ENCODE measurements around the gene DCTPP1. TPM values are rescaled to one million over a fixed set of nuclear protein-coding genes. Genes with fewer than 3 reads are reported as not detected.

Gene DCTPP1
- total and polyA plus RNA-seq, 2 of the 13 experiments (the other 11 are each of a cell fraction or from before 2014, with no cell fraction given): 54.8 to 74.4 TPM

DNA sequence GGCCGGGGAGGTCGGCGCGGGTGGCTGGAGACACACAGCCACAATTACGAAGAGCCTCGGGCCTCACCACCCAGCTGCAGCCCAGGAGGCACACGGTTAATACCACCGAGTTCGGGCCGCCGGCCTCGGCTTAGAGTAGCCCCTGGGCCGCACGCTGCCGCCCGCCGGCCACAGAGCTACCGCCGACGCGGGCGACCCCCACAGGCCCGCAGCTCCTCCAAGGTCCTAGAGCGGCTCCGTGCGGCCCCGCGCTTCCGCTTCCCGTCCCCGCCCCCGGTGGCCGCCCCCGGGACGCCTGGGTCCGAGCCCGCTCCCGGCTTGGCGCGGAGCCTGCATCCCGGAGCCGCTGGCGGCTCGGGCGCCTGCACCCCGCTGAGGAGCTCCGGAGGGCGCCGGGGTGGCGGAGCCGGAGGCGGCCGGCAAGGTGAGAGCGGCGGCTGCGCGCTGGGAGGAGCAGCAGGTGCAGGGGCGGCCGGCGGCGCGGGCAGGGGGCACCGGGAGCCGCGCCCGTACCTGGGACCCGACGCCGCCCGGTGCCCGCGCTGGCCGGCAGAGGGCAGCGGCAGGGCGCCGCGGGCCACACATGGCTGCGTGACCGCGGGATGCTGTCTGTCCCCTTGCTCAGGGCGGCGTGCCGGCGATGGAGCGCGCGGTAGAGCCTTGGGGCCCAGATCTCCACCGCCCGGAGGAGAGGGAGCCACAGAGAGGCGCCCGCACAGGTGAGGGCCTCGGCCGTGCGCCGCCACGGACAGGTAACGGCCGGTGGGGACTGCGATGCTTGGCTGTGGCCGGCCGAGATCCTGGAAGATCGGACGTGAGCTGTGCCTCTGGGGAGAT lies 34.5 kb downstream of the DCTPP1 start, which contains the start of gene ZNF48 (continued):
- TF ChIP-seq, protein P1, sequence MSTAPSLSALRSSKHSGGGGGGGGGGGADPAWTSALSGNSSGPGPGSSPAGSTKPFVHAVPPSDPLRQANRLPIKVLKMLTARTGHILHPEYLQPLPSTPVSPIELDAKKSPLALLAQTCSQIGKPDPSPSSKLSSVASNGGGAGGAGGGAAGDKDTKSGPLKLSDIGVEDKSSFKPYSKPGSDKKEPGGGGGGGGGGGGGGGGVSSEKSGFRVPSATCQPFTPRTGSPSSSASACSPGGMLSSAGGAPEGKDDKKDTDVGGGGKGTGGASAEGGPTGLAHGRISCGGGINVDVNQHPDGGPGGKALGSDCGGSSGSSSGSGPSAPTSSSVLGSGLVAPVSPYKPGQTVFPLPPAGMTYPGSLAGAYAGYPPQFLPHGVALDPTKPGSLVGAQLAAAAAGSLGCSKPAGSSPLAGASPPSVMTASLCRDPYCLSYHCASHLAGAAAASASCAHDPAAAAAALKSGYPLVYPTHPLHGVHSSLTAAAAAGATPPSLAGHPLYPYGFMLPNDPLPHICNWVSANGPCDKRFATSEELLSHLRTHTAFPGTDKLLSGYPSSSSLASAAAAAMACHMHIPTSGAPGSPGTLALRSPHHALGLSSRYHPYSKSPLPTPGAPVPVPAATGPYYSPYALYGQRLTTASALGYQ (CRISPR knock-in tag; IDR thresholded peaks at IDR 0.05): no peak; the same call in none of the 2 replicates
- TF ChIP-seq ZNF703 (CRISPR knock-in tag; IDR thresholded peaks at IDR 0.05; ENCODE audit: borderline replicate concordance): 0 out of 2 replicates have a peak, but pooled peaks have one; percentile 23
- no peak for TF ChIP-seq ATF1 (CRISPR knock-in tag; IDR thresholded peaks at IDR 0.05)
- no peak for TF ChIP-seq TMF1 (CRISPR knock-in tag; IDR thresholded peaks at IDR 0.05; ENCODE audit: low read depth)
- TF ChIP-seq KAT7 (CRISPR knock-in tag; IDR thresholded peaks at IDR 0.05; ENCODE audit: borderline replicate concordance): peak; percentile 70
- TF ChIP-seq SKI (IDR thresholded peaks at IDR 0.05; ENCODE audit: partially characterized antibody): peak; percentile 91
- TF ChIP-seq ZMYM3 (CRISPR knock-in tag; IDR thresholded peaks at IDR 0.05): peak; percentile 86
- TF ChIP-seq, protein P2, sequence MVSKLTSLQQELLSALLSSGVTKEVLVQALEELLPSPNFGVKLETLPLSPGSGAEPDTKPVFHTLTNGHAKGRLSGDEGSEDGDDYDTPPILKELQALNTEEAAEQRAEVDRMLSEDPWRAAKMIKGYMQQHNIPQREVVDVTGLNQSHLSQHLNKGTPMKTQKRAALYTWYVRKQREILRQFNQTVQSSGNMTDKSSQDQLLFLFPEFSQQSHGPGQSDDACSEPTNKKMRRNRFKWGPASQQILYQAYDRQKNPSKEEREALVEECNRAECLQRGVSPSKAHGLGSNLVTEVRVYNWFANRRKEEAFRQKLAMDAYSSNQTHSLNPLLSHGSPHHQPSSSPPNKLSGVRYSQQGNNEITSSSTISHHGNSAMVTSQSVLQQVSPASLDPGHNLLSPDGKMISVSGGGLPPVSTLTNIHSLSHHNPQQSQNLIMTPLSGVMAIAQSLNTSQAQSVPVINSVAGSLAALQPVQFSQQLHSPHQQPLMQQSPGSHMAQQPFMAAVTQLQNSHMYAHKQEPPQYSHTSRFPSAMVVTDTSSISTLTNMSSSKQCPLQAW (CRISPR knock-in tag; IDR thresholded peaks at IDR 0.05): 0 out of 2 replicates have a peak, but pooled peaks have one; percentile 13
- peak; percentile 39; the same call in 1 of the 2 replicates for TF ChIP-seq ZNF468 (CRISPR knock-in tag; IDR thresholded peaks at IDR 0.05)
- peak; percentile 76 for TF ChIP-seq TGIF2 (CRISPR knock-in tag; IDR thresholded peaks at IDR 0.05)
- peak; percentile 60 for TF ChIP-seq FOSL2 (CRISPR knock-in tag; IDR thresholded peaks at IDR 0.05)
- TF ChIP-seq, protein P3, sequence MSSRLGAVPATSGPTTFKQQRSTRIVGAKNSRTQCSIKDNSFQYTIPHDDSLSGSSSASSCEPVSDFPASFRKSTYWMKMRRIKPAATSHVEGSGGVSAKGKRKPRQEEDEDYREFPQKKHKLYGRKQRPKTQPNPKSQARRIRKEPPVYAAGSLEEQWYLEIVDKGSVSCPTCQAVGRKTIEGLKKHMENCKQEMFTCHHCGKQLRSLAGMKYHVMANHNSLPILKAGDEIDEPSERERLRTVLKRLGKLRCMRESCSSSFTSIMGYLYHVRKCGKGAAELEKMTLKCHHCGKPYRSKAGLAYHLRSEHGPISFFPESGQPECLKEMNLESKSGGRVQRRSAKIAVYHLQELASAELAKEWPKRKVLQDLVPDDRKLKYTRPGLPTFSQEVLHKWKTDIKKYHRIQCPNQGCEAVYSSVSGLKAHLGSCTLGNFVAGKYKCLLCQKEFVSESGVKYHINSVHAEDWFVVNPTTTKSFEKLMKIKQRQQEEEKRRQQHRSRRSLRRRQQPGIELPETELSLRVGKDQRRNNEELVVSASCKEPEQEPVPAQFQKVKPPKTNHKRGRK (CRISPR knock-in tag; IDR thresholded peaks at IDR 0.05): peak; percentile 30; the same call in 1 of the 2 replicates
- TF ChIP-seq KDM1A (CRISPR knock-in tag; IDR thresholded peaks at IDR 0.05): no peak
- TF ChIP-seq ZNF720 (CRISPR knock-in tag; IDR thresholded peaks at IDR 0.05): no peak
- TF ChIP-seq ZNF484 (CRISPR knock-in tag; IDR thresholded peaks at IDR 0.05; ENCODE audit: borderline replicate concordance, low read depth): no peak
- 0 out of 2 replicates have a peak, but pooled peaks have one; percentile 32 for TF ChIP-seq STAT5B (CRISPR knock-in tag; IDR thresholded peaks at IDR 0.05)
- TF ChIP-seq, protein P4, sequence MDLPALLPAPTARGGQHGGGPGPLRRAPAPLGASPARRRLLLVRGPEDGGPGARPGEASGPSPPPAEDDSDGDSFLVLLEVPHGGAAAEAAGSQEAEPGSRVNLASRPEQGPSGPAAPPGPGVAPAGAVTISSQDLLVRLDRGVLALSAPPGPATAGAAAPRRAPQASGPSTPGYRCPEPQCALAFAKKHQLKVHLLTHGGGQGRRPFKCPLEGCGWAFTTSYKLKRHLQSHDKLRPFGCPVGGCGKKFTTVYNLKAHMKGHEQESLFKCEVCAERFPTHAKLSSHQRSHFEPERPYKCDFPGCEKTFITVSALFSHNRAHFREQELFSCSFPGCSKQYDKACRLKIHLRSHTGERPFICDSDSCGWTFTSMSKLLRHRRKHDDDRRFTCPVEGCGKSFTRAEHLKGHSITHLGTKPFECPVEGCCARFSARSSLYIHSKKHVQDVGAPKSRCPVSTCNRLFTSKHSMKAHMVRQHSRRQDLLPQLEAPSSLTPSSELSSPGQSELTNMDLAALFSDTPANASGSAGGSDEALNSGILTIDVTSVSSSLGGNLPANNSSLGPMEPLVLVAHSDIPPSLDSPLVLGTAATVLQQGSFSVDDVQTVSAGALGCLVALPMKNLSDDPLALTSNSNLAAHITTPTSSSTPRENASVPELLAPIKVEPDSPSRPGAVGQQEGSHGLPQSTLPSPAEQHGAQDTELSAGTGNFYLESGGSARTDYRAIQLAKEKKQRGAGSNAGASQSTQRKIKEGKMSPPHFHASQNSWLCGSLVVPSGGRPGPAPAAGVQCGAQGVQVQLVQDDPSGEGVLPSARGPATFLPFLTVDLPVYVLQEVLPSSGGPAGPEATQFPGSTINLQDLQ (CRISPR knock-in tag; IDR thresholded peaks at IDR 0.05): 0 out of 2 replicates have a peak, but pooled peaks have one; percentile 2
- TF ChIP-seq, protein P5, sequence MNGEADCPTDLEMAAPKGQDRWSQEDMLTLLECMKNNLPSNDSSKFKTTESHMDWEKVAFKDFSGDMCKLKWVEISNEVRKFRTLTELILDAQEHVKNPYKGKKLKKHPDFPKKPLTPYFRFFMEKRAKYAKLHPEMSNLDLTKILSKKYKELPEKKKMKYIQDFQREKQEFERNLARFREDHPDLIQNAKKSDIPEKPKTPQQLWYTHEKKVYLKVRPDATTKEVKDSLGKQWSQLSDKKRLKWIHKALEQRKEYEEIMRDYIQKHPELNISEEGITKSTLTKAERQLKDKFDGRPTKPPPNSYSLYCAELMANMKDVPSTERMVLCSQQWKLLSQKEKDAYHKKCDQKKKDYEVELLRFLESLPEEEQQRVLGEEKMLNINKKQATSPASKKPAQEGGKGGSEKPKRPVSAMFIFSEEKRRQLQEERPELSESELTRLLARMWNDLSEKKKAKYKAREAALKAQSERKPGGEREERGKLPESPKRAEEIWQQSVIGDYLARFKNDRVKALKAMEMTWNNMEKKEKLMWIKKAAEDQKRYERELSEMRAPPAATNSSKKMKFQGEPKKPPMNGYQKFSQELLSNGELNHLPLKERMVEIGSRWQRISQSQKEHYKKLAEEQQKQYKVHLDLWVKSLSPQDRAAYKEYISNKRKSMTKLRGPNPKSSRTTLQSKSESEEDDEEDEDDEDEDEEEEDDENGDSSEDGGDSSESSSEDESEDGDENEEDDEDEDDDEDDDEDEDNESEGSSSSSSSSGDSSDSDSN (CRISPR knock-in tag; IDR thresholded peaks at IDR 0.05): peak; percentile 94

Data from HepG2 (cell line).